RWPE2 (cell line): ENCODE measurements around the gene MAP2K5.

Experiments used
- ATAC-seq: fragments of 200-7000 bp; cut with Tn5 transposase; 3 replicates; pipeline ENCODE4 v1.9.1; 2021; ENCODE audit warnings: low read depth
- DNase-seq: peaks from one replicate; pipeline ENCODE4 v3.0.0-alpha.2; 2020; ENCODE audit warnings: low spot score
- H3K27ac ChIP-seq: fragments of 450-650 bp; 2 replicates; pipeline ENCODE4 v1.5.1; 2017; ENCODE audit warnings: mild to moderate bottlenecking; ENCODE audit not compliant: poor library complexity, severe bottlenecking
- H3K27me3 ChIP-seq: fragments of 250-450 bp; sonication (Bioruptor Pico); 2 replicates; pipeline ENCODE4 v1.5.1; 2021; ENCODE audit warnings: mild to moderate bottlenecking, moderate library complexity; ENCODE audit not compliant: insufficient read depth, poor library complexity, severe bottlenecking
- H3K36me3 ChIP-seq: fragments of 250-450 bp; sonication (Bioruptor Pico); 2 replicates; pipeline ENCODE4 v1.5.1; 2020; ENCODE audit warnings: low read depth, mild to moderate bottlenecking, moderate library complexity
- H3K4me1 ChIP-seq: fragments of 250-450 bp; sonication (Bioruptor Pico); 2 replicates; pipeline ENCODE4 v1.5.1; 2021; ENCODE audit warnings: mild to moderate bottlenecking, moderate library complexity; ENCODE audit not compliant: insufficient read depth, poor library complexity, severe bottlenecking
- H3K4me3 ChIP-seq: fragments of 250-450 bp; sonication (Bioruptor Pico); 2 replicates; pipeline ENCODE4 v1.5.1; 2021; ENCODE audit warnings: mild to moderate bottlenecking, moderate library complexity; ENCODE audit not compliant: severe bottlenecking
- H3K9me3 ChIP-seq: fragments of 250-450 bp; sonication (Bioruptor Pico); 2 replicates; pipeline ENCODE4 v1.5.1; 2021; ENCODE audit warnings: mild to moderate bottlenecking, moderate library complexity; ENCODE audit not compliant: severe bottlenecking
- TF ChIP-seq, protein P1 (sequence below): fragments of 450-650 bp; IDR thresholded peaks from one replicate; pipeline ENCODE4 v1.5.1; 2017; ENCODE audit warnings: mild to moderate bottlenecking, moderate library complexity; ENCODE audit not compliant: poor library complexity, severe bottlenecking

The MAP2K5 gene

DNA sequence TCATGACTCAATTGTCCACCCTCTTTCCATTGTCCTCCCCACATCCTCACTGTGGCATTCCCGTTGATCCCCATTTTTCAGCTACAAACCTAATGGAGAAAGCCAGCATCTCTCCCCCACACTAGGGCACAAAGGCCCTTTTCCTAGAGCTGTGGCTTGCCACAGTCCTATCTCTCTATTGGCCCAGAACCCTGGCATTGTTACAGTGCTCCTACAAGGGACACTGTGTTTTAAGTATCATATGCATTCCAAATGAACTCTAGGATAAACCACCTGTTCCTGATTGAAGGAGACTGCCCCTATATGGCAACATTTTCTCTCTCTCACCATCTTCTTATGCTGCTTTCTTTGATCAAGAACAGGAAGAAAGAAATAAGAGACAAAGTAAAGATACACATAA is 213.4 kb downstream of the MAP2K5 start:
- Histone ChIP-seq H3K9me3 (no peaks in the 10 kb centered on the region), H3K36me3 (no peaks in the 10 kb centered on the region), H3K27ac (no peak overlapping the region), H3K4me3 (no peak overlapping the region), H3K27me3 (no peaks in the 10 kb centered on the region), H3K4me1 (no peaks in the 10 kb centered on the region)
- DNase-seq (no peak), ATAC-seq (no peak)
- TF ChIP-seq, protein P1, sequence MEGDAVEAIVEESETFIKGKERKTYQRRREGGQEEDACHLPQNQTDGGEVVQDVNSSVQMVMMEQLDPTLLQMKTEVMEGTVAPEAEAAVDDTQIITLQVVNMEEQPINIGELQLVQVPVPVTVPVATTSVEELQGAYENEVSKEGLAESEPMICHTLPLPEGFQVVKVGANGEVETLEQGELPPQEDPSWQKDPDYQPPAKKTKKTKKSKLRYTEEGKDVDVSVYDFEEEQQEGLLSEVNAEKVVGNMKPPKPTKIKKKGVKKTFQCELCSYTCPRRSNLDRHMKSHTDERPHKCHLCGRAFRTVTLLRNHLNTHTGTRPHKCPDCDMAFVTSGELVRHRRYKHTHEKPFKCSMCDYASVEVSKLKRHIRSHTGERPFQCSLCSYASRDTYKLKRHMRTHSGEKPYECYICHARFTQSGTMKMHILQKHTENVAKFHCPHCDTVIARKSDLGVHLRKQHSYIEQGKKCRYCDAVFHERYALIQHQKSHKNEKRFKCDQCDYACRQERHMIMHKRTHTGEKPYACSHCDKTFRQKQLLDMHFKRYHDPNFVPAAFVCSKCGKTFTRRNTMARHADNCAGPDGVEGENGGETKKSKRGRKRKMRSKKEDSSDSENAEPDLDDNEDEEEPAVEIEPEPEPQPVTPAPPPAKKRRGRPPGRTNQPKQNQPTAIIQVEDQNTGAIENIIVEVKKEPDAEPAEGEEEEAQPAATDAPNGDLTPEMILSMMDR: no peak

GRCh38 chr15:67758619-67759300 is 216.3 kb downstream of the MAP2K5 start:
- TF ChIP-seq, protein P1: no peak
- H3K9me3 ChIP-seq: no peaks in the 10 kb centered on the region
- H3K4me3 ChIP-seq: no peak overlapping the region
- H3K36me3 ChIP-seq: no peaks in the 10 kb centered on the region
- no peaks in the 10 kb centered on the region for H3K4me1 ChIP-seq
- H3K27me3 ChIP-seq: no peaks in the 10 kb centered on the region
- no peak overlapping the region for H3K27ac ChIP-seq
- ATAC-seq: no peak
- DNase-seq: no peak

GRCh38 chr15:67760901-67761300 is 218.4 kb downstream of the MAP2K5 start:
- ATAC-seq (no peak), DNase-seq (no peak)
- Histone ChIP-seq H3K36me3 (no peaks in the 10 kb centered on the region), H3K9me3 (no peaks in the 10 kb centered on the region), H3K4me3 (no peak overlapping the region), H3K4me1 (no peaks in the 10 kb centered on the region), H3K27ac (no peak overlapping the region), H3K27me3 (no peaks in the 10 kb centered on the region)
- TF ChIP-seq, protein P1: no peak

- H3K9me3 ChIP-seq: no peaks in the 10 kb centered on the region
- no peak overlapping the region for H3K27ac ChIP-seq
- H3K27me3 ChIP-seq: no peaks in the 10 kb centered on the region
- no peak overlapping the region for H3K4me3 ChIP-seq
- no peaks in the 10 kb centered on the region for H3K4me1 ChIP-seq
- DNase-seq (no peak), ATAC-seq (no peak)
- H3K36me3 ChIP-seq: no peaks in the 10 kb centered on the region
- TF ChIP-seq, protein P1: no peak
Measured at GRCh38 chr15:67761343-67761742, 218.8 kb downstream of the MAP2K5 start.

GRCh38 chr15:67762610-67763368 is 220.3 kb downstream of the MAP2K5 start:
- H3K27ac ChIP-seq: no peak overlapping the region
- H3K9me3 ChIP-seq: no peaks in the 10 kb centered on the region
- H3K4me3 ChIP-seq: no peak overlapping the region
- no peak for ATAC-seq
- TF ChIP-seq, protein P1: no peak
- H3K27me3 ChIP-seq: no peaks in the 10 kb centered on the region
- H3K36me3 ChIP-seq: no peaks in the 10 kb centered on the region
- H3K4me1 ChIP-seq: no peaks in the 10 kb centered on the region
- DNase-seq: no peak
